Neural cell (in vitro differentiated cells): ENCODE results near the gene AP1S2. TPM values are rescaled to one million over a fixed set of nuclear protein-coding genes. Genes with fewer than 3 reads are reported as not detected.

Source experiments
- H2AFZ ChIP-seq: fragments of 200-600, 300-800 bp; sonication (generic), shearing (Covaris generic); 2 replicates; pipeline ENCODE4 v1.6.0; 2014; ENCODE audit warnings: low read depth, mild to moderate bottlenecking, antibody characterized with exemption, low read length, moderate library complexity
- H3F3A ChIP-seq: fragments of 200-600 bp; shearing (Covaris generic); 2 replicates; pipeline ENCODE4 v1.6.1; 2016; ENCODE audit warnings: mild to moderate bottlenecking, moderate library complexity, mixed read lengths, antibody characterized with exemption, low read length; ENCODE audit not compliant: insufficient read depth, poor library complexity, severe bottlenecking
- H3K27ac ChIP-seq: fragments of 200-600, 300-800 bp; sonication (generic), shearing (Covaris generic); 2 replicates; pipeline ENCODE4 v1.5.1; 2014; ENCODE audit warnings: mild to moderate bottlenecking, low read length, moderate library complexity
- H3K27me3 ChIP-seq: fragments of 300-800, 200-600 bp; sonication (generic), shearing (Covaris generic); 2 replicates; pipeline ENCODE4 v1.6.0; 2014; ENCODE audit warnings: mild to moderate bottlenecking, low read depth, low read length, moderate library complexity; ENCODE audit not compliant: insufficient read depth
- H3K36me3 ChIP-seq: fragments of 300-800, 200-600 bp; sonication (generic), shearing (Covaris generic); 2 replicates; pipeline ENCODE4 v1.5.1; 2014; ENCODE audit warnings: mild to moderate bottlenecking, antibody characterized with exemption, low read length, moderate library complexity; ENCODE audit not compliant: insufficient read depth
- H3K4me2 ChIP-seq: fragments of 300-800, 200-600 bp; sonication (generic), shearing (Covaris generic); 2 replicates; pipeline ENCODE4 v1.6.0; 2014; ENCODE audit warnings: mild to moderate bottlenecking, low read length
- H3K4me3 ChIP-seq: fragments of 300-800, 200-600 bp; sonication (generic), shearing (Covaris generic); 2 replicates; pipeline ENCODE4 v1.5.1; 2014; ENCODE audit warnings: mild to moderate bottlenecking, low read length, moderate library complexity
- H3K79me2 ChIP-seq: fragments of 200-600 bp; shearing (Covaris generic); replicated peaks from 2 replicates; pipeline ENCODE4 v1.6.0; 2014; ENCODE audit warnings: mild to moderate bottlenecking, low read length, moderate library complexity; ENCODE audit not compliant: insufficient read depth
- H3K9ac ChIP-seq: fragments of 300-800, 200-600 bp; sonication (generic), shearing (Covaris generic); 2 replicates; pipeline ENCODE4 v1.6.1; 2016; ENCODE audit warnings: mild to moderate bottlenecking, low read length, mixed read lengths
- H3K9me2 ChIP-seq: fragments of 200-600 bp; shearing (Covaris generic); 2 replicates; pipeline ENCODE4 v1.6.1; 2016; ENCODE audit warnings: mild to moderate bottlenecking, low read length, mixed read lengths; ENCODE audit not compliant: insufficient read depth
- H3K9me3 ChIP-seq: fragments of 200-600, 300-800 bp; sonication (generic), shearing (Covaris generic); 2 replicates; pipeline ENCODE4 v1.6.1; 2016; ENCODE audit warnings: mild to moderate bottlenecking, mixed run types, low read length, moderate library complexity, mixed read lengths
- H4K20me1 ChIP-seq: fragments of 200-600 bp; shearing (Covaris generic); 2 replicates; pipeline ENCODE4 v1.6.1; 2016; ENCODE audit warnings: mild to moderate bottlenecking, mixed run types; ENCODE audit not compliant: insufficient read depth
- CTCF ChIP-seq: fragments of 450-650 bp; IDR thresholded peaks from 2 replicates; pipeline ENCODE4 v1.5.1; 2014; ENCODE audit warnings: antibody characterized with exemption, mild to moderate bottlenecking, moderate library complexity; ENCODE audit not compliant: poor library complexity, severe bottlenecking
- EP300 ChIP-seq: fragments of 450-650 bp; conservative IDR thresholded peaks from 2 replicates; pipeline ENCODE4 v1.6.1; 2014; ENCODE audit warnings: antibody characterized with exemption, mild to moderate bottlenecking, moderate library complexity; ENCODE audit not compliant: poor library complexity, severe bottlenecking
- EZH2 ChIP-seq: fragments of 200-600, 300-800 bp; shearing (Covaris generic), sonication (generic); IDR thresholded peaks from 2 replicates; pipeline ENCODE4 v1.6.1; 2014; ENCODE audit warnings: antibody characterized with exemption, low read length, borderline replicate concordance, mild to moderate bottlenecking; ENCODE audit not compliant: insufficient read depth, poor library complexity, severe bottlenecking
- MXI1 ChIP-seq: fragments of 450-650 bp; conservative IDR thresholded peaks from 2 replicates; pipeline ENCODE4 v1.6.1; 2014; ENCODE audit warnings: antibody characterized with exemption, mild to moderate bottlenecking; ENCODE audit not compliant: poor library complexity, severe bottlenecking
- POLR2AphosphoS5 ChIP-seq: IDR thresholded peaks from 2 replicates; pipeline ENCODE4 v1.6.1; 2012
- RAD21 ChIP-seq: fragments of 450-650 bp; conservative IDR thresholded peaks from 2 replicates; pipeline ENCODE4 v1.6.1; 2014; ENCODE audit warnings: antibody characterized with exemption, mild to moderate bottlenecking, moderate library complexity
- REST ChIP-seq: IDR thresholded peaks from 2 replicates; pipeline ENCODE4 v1.6.1; 2012; ENCODE audit warnings: borderline replicate concordance
- SMC3 ChIP-seq: fragments of 450-650 bp; conservative IDR thresholded peaks from 2 replicates; pipeline ENCODE4 v1.6.1; 2014; ENCODE audit warnings: antibody characterized with exemption, mild to moderate bottlenecking, moderate library complexity; ENCODE audit not compliant: poor library complexity
- TAF1 ChIP-seq: IDR thresholded peaks from 2 replicates; pipeline ENCODE4 v1.6.1; 2012; ENCODE audit warnings: low read depth
- polyA plus RNA-seq: library from polyadenylated mRNA; depleted of rRNA; stranded (reverse); fragments of >200 nt; gene quantifications from 2 replicates; pipeline ENCODE4 v1.2.3, GENCODE V29; 2014

Gene AP1S2
- polyA plus RNA-seq, 1 donor from 2014 or later: 160 TPM

- H3K79me2 ChIP-seq: no peaks in the 10 kb centered on the region
- H3K4me3 ChIP-seq: no peak overlapping the region
- no peak overlapping the region for H3K27ac ChIP-seq
- H3K4me2 ChIP-seq: no peak overlapping the region
- no peaks in the 10 kb centered on the region for H3K36me3 ChIP-seq
- H3K9me2 ChIP-seq: no peaks in the 10 kb centered on the region
- no peak overlapping the region for H3K9ac ChIP-seq
- no peaks in the 10 kb centered on the region for H3K27me3 ChIP-seq
- H2AFZ ChIP-seq: no peak overlapping the region
- TF ChIP-seq POLR2AphosphoS5: no peak
- no peaks in the 10 kb centered on the region for H3K9me3 ChIP-seq
- no peaks in the 10 kb centered on the region for H3F3A ChIP-seq
- no peaks in the 10 kb centered on the region for H4K20me1 ChIP-seq
These were observed 19.0 kb upstream of the AP1S2 start for GRCh38 chrX:15873566-15873965.

GRCh38 chrX:15870310-15870709, 15.7 kb upstream of the AP1S2 start:
- no peak overlapping the region for H3K4me3 ChIP-seq
- H2AFZ ChIP-seq: no peak overlapping the region
- TF ChIP-seq RAD21: no peak
- no peak for TF ChIP-seq POLR2AphosphoS5
- TF ChIP-seq EZH2: no peak
- TF ChIP-seq SMC3: no peak
- no peak for TF ChIP-seq EP300
- TF ChIP-seq TAF1: no peak
- no peak for TF ChIP-seq REST
- no peak for TF ChIP-seq CTCF
- TF ChIP-seq MXI1: no peak
- no peak overlapping the region for H3K27ac ChIP-seq
- H3K9ac ChIP-seq: no peak overlapping the region
- H3K9me2 ChIP-seq: no peaks in the 10 kb centered on the region
- no peaks in the 10 kb centered on the region for H3K27me3 ChIP-seq
- H3F3A ChIP-seq: no peaks in the 10 kb centered on the region
- H3K4me2 ChIP-seq: no peak overlapping the region
- no peaks in the 10 kb centered on the region for H4K20me1 ChIP-seq
- H3K79me2 ChIP-seq: no peaks in the 10 kb centered on the region
- H3K36me3 ChIP-seq: no peaks in the 10 kb centered on the region
- no peaks in the 10 kb centered on the region for H3K9me3 ChIP-seq

- no peaks in the 10 kb centered on the region for H3K79me2 ChIP-seq
- TF ChIP-seq MXI1: no peak
- TF ChIP-seq EP300: no peak
- no peak for TF ChIP-seq TAF1
- TF ChIP-seq RAD21: no peak
- no peak for TF ChIP-seq SMC3
- TF ChIP-seq REST: no peak
- TF ChIP-seq EZH2: no peak
- TF ChIP-seq CTCF: no peak
- no peak for TF ChIP-seq POLR2AphosphoS5
- no peaks in the 10 kb centered on the region for H3F3A ChIP-seq
- no peak overlapping the region for H3K27ac ChIP-seq
- H2AFZ ChIP-seq: no peak overlapping the region
- H3K36me3 ChIP-seq: no peaks in the 10 kb centered on the region
- no peaks in the 10 kb centered on the region for H4K20me1 ChIP-seq
- H3K4me3 ChIP-seq: no peak overlapping the region
- no peaks in the 10 kb centered on the region for H3K27me3 ChIP-seq
- no peak overlapping the region for H3K9ac ChIP-seq
- no peaks in the 10 kb centered on the region for H3K9me3 ChIP-seq
- H3K4me2 ChIP-seq: no peak overlapping the region
- no peaks in the 10 kb centered on the region for H3K9me2 ChIP-seq
These were observed 15.1 kb upstream of the AP1S2 start for GRCh38 chrX:15869695-15870094.
